Mesendoderm (in vitro differentiated cells): ENCODE data around the gene BGN.

ENCODE experiments used
- DNase-seq: peaks from one replicate; pipeline ENCODE4 v3.0.0; 2013
- H2AK5ac ChIP-seq: 2 replicates; pipeline ENCODE4 v1.6.1; 2013; ENCODE audit warnings: low read length, inconsistent platforms
- H2BK120ac ChIP-seq: 2 replicates; pipeline ENCODE4 v1.6.1; 2013; ENCODE audit warnings: low read depth, mild to moderate bottlenecking, low read length, moderate library complexity, mixed read lengths
- H2BK15ac ChIP-seq: replicated peaks from 2 replicates; pipeline ENCODE4 v1.6.1; 2013; ENCODE audit warnings: low read depth, mild to moderate bottlenecking, moderate library complexity
- H2BK5ac ChIP-seq: 2 replicates; pipeline ENCODE4 v1.6.1; 2013; ENCODE audit warnings: low read length, inconsistent platforms
- H3K18ac ChIP-seq: 2 replicates; pipeline ENCODE4 v1.6.1; 2013; ENCODE audit warnings: mild to moderate bottlenecking, low read length, mixed read lengths
- H3K23ac ChIP-seq: one replicate; pipeline ENCODE4 v1.6.1; 2013; ENCODE audit warnings: low read length
- H3K27ac ChIP-seq: 2 replicates; pipeline ENCODE4 v1.5.1; 2013; ENCODE audit warnings: low read depth, mild to moderate bottlenecking, inconsistent platforms, low read length, moderate library complexity
- H3K27me3 ChIP-seq: 2 replicates; pipeline ENCODE4 v1.6.1; 2013; ENCODE audit warnings: low read length, control low read depth, mild to moderate bottlenecking, inconsistent platforms; ENCODE audit not compliant: insufficient read depth, poor library complexity
- H3K36me3 ChIP-seq: 2 replicates; pipeline ENCODE4 v1.6.1; 2013; ENCODE audit warnings: low read length, inconsistent platforms; ENCODE audit not compliant: control insufficient read depth, insufficient read depth
- H3K4ac ChIP-seq: one replicate; pipeline ENCODE4 v1.6.1; 2013; ENCODE audit warnings: low read depth, mild to moderate bottlenecking, low read length, moderate library complexity
- H3K4me1 ChIP-seq: 2 replicates; pipeline ENCODE4 v1.6.1; 2013; ENCODE audit warnings: low read depth, low read length, inconsistent platforms; ENCODE audit not compliant: control insufficient read depth
- H3K4me2 ChIP-seq: 2 replicates; pipeline ENCODE4 v1.6.1; 2013; ENCODE audit warnings: low read length
- H3K4me3 ChIP-seq: 2 replicates; pipeline ENCODE4 v1.5.1; 2013; ENCODE audit warnings: mild to moderate bottlenecking, low read length
- H3K56ac ChIP-seq: one replicate; pipeline ENCODE4 v1.6.1; 2013; ENCODE audit warnings: low read length
- H3K79me1 ChIP-seq: 2 replicates; pipeline ENCODE4 v1.6.1; 2013; ENCODE audit warnings: low read length, inconsistent platforms
- H3K79me2 ChIP-seq: 2 replicates; pipeline ENCODE4 v1.6.1; 2013; ENCODE audit warnings: mild to moderate bottlenecking, low read length; ENCODE audit not compliant: control insufficient read depth, insufficient read depth
- H3K9ac ChIP-seq: 2 replicates; pipeline ENCODE4 v1.6.1; 2013; ENCODE audit warnings: low read length, inconsistent platforms
- H4K5ac ChIP-seq: one replicate; pipeline ENCODE4 v1.6.1; 2013; ENCODE audit warnings: low read length
- H4K8ac ChIP-seq: one replicate; pipeline ENCODE4 v1.6.1; 2013; ENCODE audit warnings: low read depth, mild to moderate bottlenecking, control low read depth, low read length, moderate library complexity
- WGBS: extraction: QIAGEN DNeasy Blood & Tissue Kit; methylation state at CpG from one replicate; pipeline ENCODE4 v1.1.7; 2013; ENCODE audit warnings: low lambda C conversion rate, missing lambda C conversion rate; ENCODE audit not compliant: insufficient coverage; ENCODE audit errors: extremely low coverage; 5-methylcytosine and 5-hydroxymethylcytosine counted together

Gene BGN

GRCh38 chrX:153470411-153471363 is 24.1 kb upstream of the BGN start, which contains the start of gene HAUS7:
TSS of gene HAUS7 (minus strand) at chrX:153470576. CDS start at chrX:153470557, 19 bp downstream.
- DNase-seq: peak; percentile 93
- no peak within 1 kb of the TSS for H3K27ac ChIP-seq
- no peak within 1 kb of the TSS for H3K4ac ChIP-seq
- H3K79me1 ChIP-seq: no peaks in the 10 kb centered on the region
- no peak within 1 kb of the TSS for H3K18ac ChIP-seq
- peak within 1 kb of the TSS; percentile 76 for H3K56ac ChIP-seq
- no peaks in the 10 kb centered on the region for H3K27me3 ChIP-seq
- H3K79me2 ChIP-seq: no peaks in the 10 kb centered on the region
- H3K9ac ChIP-seq: peak within 1 kb of the TSS; percentile 74
- no peak within 1 kb of the TSS for H4K8ac ChIP-seq
- no peak within 1 kb of the TSS for H2BK120ac ChIP-seq
- H2BK5ac ChIP-seq: no peak within 1 kb of the TSS
- H2AK5ac ChIP-seq: no peak within 1 kb of the TSS
- H3K4me2 ChIP-seq: peak within 1 kb of the TSS; percentile 75
- no peaks in the 10 kb centered on the region for H3K36me3 ChIP-seq
- no peak within 1 kb of the TSS for H3K23ac ChIP-seq
- peak within 1 kb of the TSS; percentile 67 for H3K4me3 ChIP-seq
- no peak within 1 kb of the TSS for H2BK15ac ChIP-seq
- WGBS: no CpG with 5 or more reads among the region's 70 CpGs
- no peak within 1 kb of the TSS for H4K5ac ChIP-seq
- no peaks in the 10 kb centered on the region for H3K4me1 ChIP-seq

- H3K79me2 ChIP-seq: no peaks in the 10 kb centered on the region
- peaks cover 2% of the 10 kb centered on the region for H3K4me1 ChIP-seq
- no peak overlapping the region for H3K27ac ChIP-seq
- H4K8ac ChIP-seq: no peak overlapping the region
- no peak overlapping the region for H2AK5ac ChIP-seq
- no peaks in the 10 kb centered on the region for H3K36me3 ChIP-seq
- H4K5ac ChIP-seq: no peak overlapping the region
- H2BK15ac ChIP-seq: no peak overlapping the region
- no peak overlapping the region for H3K4ac ChIP-seq
- no peak overlapping the region for H2BK5ac ChIP-seq
- no peak overlapping the region for H3K9ac ChIP-seq
- no peak overlapping the region for H3K56ac ChIP-seq
- no CpG with 5 or more reads among the region's 11 CpGs for WGBS
- DNase-seq: no peak
- H3K18ac ChIP-seq: no peak overlapping the region
- H3K4me2 ChIP-seq: no peak overlapping the region
- H3K79me1 ChIP-seq: no peaks in the 10 kb centered on the region
- H3K4me3 ChIP-seq: no peak overlapping the region
- no peaks in the 10 kb centered on the region for H3K27me3 ChIP-seq
- no peak overlapping the region for H2BK120ac ChIP-seq
- H3K23ac ChIP-seq: no peak overlapping the region
Observed at GRCh38 chrX:153471663-153472280, 23.0 kb upstream of the BGN start.

GRCh38 chrX:153473126-153473525 is 21.7 kb upstream of the BGN start:
- Histone ChIP-seq H3K27ac (no peak overlapping the region), H4K8ac (no peak overlapping the region), H3K79me1 (no peaks in the 10 kb centered on the region), H3K79me2 (no peaks in the 10 kb centered on the region), H2BK15ac (no peak overlapping the region), H3K4me3 (no peak overlapping the region), H3K4me1 (peaks cover 2% of the 10 kb centered on the region), H3K4ac (no peak overlapping the region), H3K36me3 (no peaks in the 10 kb centered on the region), H3K18ac (no peak overlapping the region), H3K23ac (no peak overlapping the region), H3K4me2 (no peak overlapping the region), H3K9ac (no peak overlapping the region), H2BK120ac (no peak overlapping the region), H2AK5ac (no peak overlapping the region), H3K56ac (no peak overlapping the region), H3K27me3 (no peaks in the 10 kb centered on the region), H2BK5ac (no peak overlapping the region), H4K5ac (no peak overlapping the region)
- WGBS: no CpG with 5 or more reads among the region's 10 CpGs
- no peak for DNase-seq

GRCh38 chrX:153474266-153474665 is 20.5 kb upstream of the BGN start:
- Histone ChIP-seq H2BK120ac (no peak overlapping the region), H3K4ac (no peak overlapping the region), H3K56ac (peak overlapping the region; percentile 25), H3K9ac (no peak overlapping the region), H3K27me3 (no peaks in the 10 kb centered on the region), H2BK15ac (no peak overlapping the region), H3K36me3 (no peaks in the 10 kb centered on the region), H2AK5ac (no peak overlapping the region), H3K23ac (no peak overlapping the region), H3K79me1 (no peaks in the 10 kb centered on the region), H3K27ac (no peak overlapping the region), H4K8ac (no peak overlapping the region), H3K79me2 (no peaks in the 10 kb centered on the region), H3K4me2 (no peak overlapping the region), H3K4me1 (peaks cover 2% of the 10 kb centered on the region), H3K18ac (no peak overlapping the region), H3K4me3 (no peak overlapping the region), H4K5ac (no peak overlapping the region), H2BK5ac (no peak overlapping the region)
- no peak for DNase-seq
- WGBS: no CpG with 5 or more reads among the region's 10 CpGs

GRCh38 chrX:153474718-153475117 is 20.1 kb upstream of the BGN start:
- no peak overlapping the region for H2AK5ac ChIP-seq
- no peak overlapping the region for H4K8ac ChIP-seq
- no CpG with 5 or more reads among the region's 59 CpGs for WGBS
- H2BK15ac ChIP-seq: no peak overlapping the region
- H3K79me2 ChIP-seq: no peaks in the 10 kb centered on the region
- peaks cover 2% of the 10 kb centered on the region for H3K4me1 ChIP-seq
- H3K9ac ChIP-seq: peak overlapping the region; percentile 19
- H3K27ac ChIP-seq: no peak overlapping the region
- H3K23ac ChIP-seq: no peak overlapping the region
- no peak overlapping the region for H4K5ac ChIP-seq
- H2BK5ac ChIP-seq: no peak overlapping the region
- peak; percentile 43 for DNase-seq
- H3K4ac ChIP-seq: no peak overlapping the region
- H3K4me2 ChIP-seq: no peak overlapping the region
- no peaks in the 10 kb centered on the region for H3K27me3 ChIP-seq
- H3K4me3 ChIP-seq: no peak overlapping the region
- H3K36me3 ChIP-seq: no peaks in the 10 kb centered on the region
- no peak overlapping the region for H2BK120ac ChIP-seq
- H3K56ac ChIP-seq: peak overlapping the region; percentile 22
- H3K79me1 ChIP-seq: no peaks in the 10 kb centered on the region
- no peak overlapping the region for H3K18ac ChIP-seq
